ENCODE measurements around the gene MED13.

- TF ChIP-seq, protein P1, sequence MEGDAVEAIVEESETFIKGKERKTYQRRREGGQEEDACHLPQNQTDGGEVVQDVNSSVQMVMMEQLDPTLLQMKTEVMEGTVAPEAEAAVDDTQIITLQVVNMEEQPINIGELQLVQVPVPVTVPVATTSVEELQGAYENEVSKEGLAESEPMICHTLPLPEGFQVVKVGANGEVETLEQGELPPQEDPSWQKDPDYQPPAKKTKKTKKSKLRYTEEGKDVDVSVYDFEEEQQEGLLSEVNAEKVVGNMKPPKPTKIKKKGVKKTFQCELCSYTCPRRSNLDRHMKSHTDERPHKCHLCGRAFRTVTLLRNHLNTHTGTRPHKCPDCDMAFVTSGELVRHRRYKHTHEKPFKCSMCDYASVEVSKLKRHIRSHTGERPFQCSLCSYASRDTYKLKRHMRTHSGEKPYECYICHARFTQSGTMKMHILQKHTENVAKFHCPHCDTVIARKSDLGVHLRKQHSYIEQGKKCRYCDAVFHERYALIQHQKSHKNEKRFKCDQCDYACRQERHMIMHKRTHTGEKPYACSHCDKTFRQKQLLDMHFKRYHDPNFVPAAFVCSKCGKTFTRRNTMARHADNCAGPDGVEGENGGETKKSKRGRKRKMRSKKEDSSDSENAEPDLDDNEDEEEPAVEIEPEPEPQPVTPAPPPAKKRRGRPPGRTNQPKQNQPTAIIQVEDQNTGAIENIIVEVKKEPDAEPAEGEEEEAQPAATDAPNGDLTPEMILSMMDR (IDR thresholded peaks at IDR 0.05) = no peak
- TF ChIP-seq POLR2A (IDR thresholded peaks at IDR 0.05) = no peak
Observed at GRCh38 chr17:62045109-62045508, 20.0 kb downstream of the MED13 start.
